H1 (cell line): ENCODE data around the gene ST3GAL3. TPM values are rescaled to one million over a fixed set of nuclear protein-coding genes. Genes with fewer than 3 reads are reported as not detected.

Experiments used
- CTCF ChIA-PET: fragments of 300-600 bp; sonication (Branson Sonifier 250); formaldehyde crosslinking; loops from one replicate; lab custom pipeline; 2021; ENCODE audit not compliant: partially characterized antibody; lab: Charles Lee
- POLR2A ChIA-PET: fragments of 300-600 bp; sonication (Branson Sonifier 250); formaldehyde crosslinking; loops from one replicate; lab custom pipeline; 2021; ENCODE audit warnings: inconsistent platforms; ENCODE audit not compliant: partially characterized antibody; lab: Charles Lee
- DNase-seq, 2 experiments: peaks; one replicate each; pipeline versions ENCODE4 v3.0.0 to v3.0.0-alpha.2; 2010 to 2022; ENCODE audit warnings: low spot score in 2 of 2, low read depth in 1 of 2, mixed read lengths in 1 of 2
- FAIRE-seq: peaks from 2 replicates; lab custom pipeline; 2011; peaks lifted over from hg19 to GRCh38; lab: Jason Lieb, UNC
- H2AFZ ChIP-seq: 2 replicates; pipeline ENCODE4 v1.8.1; 2012; ENCODE audit warnings: low read length, inconsistent platforms
- H2AK5ac ChIP-seq: 2 replicates; pipeline ENCODE4 v1.6.1; 2013; ENCODE audit warnings: low read depth, low read length
- H2BK120ac ChIP-seq: replicated peaks from 2 replicates; pipeline ENCODE3; 2013; ENCODE audit warnings: low read depth, low read length, inconsistent platforms
- H2BK12ac ChIP-seq: 2 replicates; pipeline ENCODE4 v1.6.1; 2013; ENCODE audit warnings: low read depth, low read length
- H2BK15ac ChIP-seq: 2 replicates; pipeline ENCODE4 v1.6.1; 2013; ENCODE audit warnings: low read length
- H2BK20ac ChIP-seq: 2 replicates; pipeline ENCODE4 v1.6.1; 2013; ENCODE audit warnings: low read length
- H2BK5ac ChIP-seq: 2 replicates; pipeline ENCODE4 v1.6.1; 2013; ENCODE audit warnings: low read depth, low read length
- H3K14ac ChIP-seq: 2 replicates; pipeline ENCODE4 v1.6.1; 2013; ENCODE audit warnings: inconsistent platforms; ENCODE audit not compliant: insufficient read length
- H3K18ac ChIP-seq: 2 replicates; pipeline ENCODE4 v1.6.1; 2013; ENCODE audit warnings: low read length; ENCODE audit errors: extremely low read depth
- H3K23ac ChIP-seq: 2 replicates; pipeline ENCODE4 v1.6.1; 2013; ENCODE audit warnings: inconsistent platforms; ENCODE audit not compliant: insufficient read length
- H3K23me2 ChIP-seq: 2 replicates; pipeline ENCODE4 v1.6.1; 2013; ENCODE audit warnings: low read depth, low read length
- H3K27ac ChIP-seq: 2 replicates; pipeline ENCODE4 v1.6.1; 2011; ENCODE audit warnings: low read depth, low read length, inconsistent platforms
- H3K27me3 ChIP-seq, 4 experiments: replicated peaks in 1 of 4; 1 replicate in 1 of 4; 2 replicates in 3 of 4; pipeline versions ENCODE4 v1.6.1 to v1.8.1; 2011 to 2013; ENCODE audit warnings: low read length in 3 of 4, mild to moderate bottlenecking in 3 of 4, inconsistent platforms in 2 of 4, mixed read lengths in 2 of 4, moderate library complexity in 1 of 4; ENCODE audit not compliant: control insufficient read depth in 3 of 4, insufficient read depth in 3 of 4; ENCODE audit errors: extremely low read depth in 1 of 4
- H3K36me3 ChIP-seq, 4 experiments: 2 replicates each; pipeline versions ENCODE4 v1.6.1 to v1.8.1; 2011 to 2013; ENCODE audit warnings: mild to moderate bottlenecking in 4 of 4, low read length in 3 of 4, moderate library complexity in 2 of 4, control low read depth in 1 of 4, inconsistent platforms in 1 of 4; ENCODE audit not compliant: insufficient read depth in 4 of 4, control insufficient read depth in 2 of 4
- H3K4ac ChIP-seq: replicated peaks from 2 replicates; pipeline ENCODE3; 2013; ENCODE audit warnings: low read length, low read depth, mixed read lengths, inconsistent platforms; ENCODE audit not compliant: insufficient read length
- H3K4me1 ChIP-seq, 4 experiments: replicated peaks in 1 of 4; 1 replicate in 1 of 4; 2 replicates in 3 of 4; pipeline versions ENCODE4 v1.6.1 to v1.8.1; 2011 to 2013; ENCODE audit warnings: low read length in 3 of 4, inconsistent platforms in 2 of 4, mixed read lengths in 1 of 4; ENCODE audit not compliant: insufficient read depth in 4 of 4, control insufficient read depth in 3 of 4
- H3K4me2 ChIP-seq, 2 experiments: 2 replicates each; pipeline versions ENCODE4 v1.6.1 to v1.8.1; 2011 to 2013; ENCODE audit warnings: low read depth in 2 of 2, low read length in 2 of 2, control low read depth in 1 of 2, inconsistent platforms in 1 of 2, mild to moderate bottlenecking in 1 of 2; ENCODE audit not compliant: insufficient read depth in 1 of 2
- H3K4me3 ChIP-seq, 4 experiments: fragments of 200-600, 300-600 bp in 1 of 4; sonication (generic), shearing (Covaris generic), sonication (Bioruptor Twin) in 1 of 4; 2 replicates each; pipeline versions ENCODE4 v1.5.1 to v1.8.1; 2011 to 2016; ENCODE audit warnings: low read length in 4 of 4, low read depth in 3 of 4, control low read depth in 2 of 4, inconsistent platforms in 2 of 4, mild to moderate bottlenecking in 2 of 4, mixed read lengths in 1 of 4, moderate library complexity in 1 of 4; ENCODE audit not compliant: insufficient read depth in 2 of 4; ENCODE audit errors: extremely low read depth in 1 of 4
- H3K56ac ChIP-seq: replicated peaks from 2 replicates; pipeline ENCODE3; 2013; ENCODE audit warnings: low read depth, mild to moderate bottlenecking, mixed read lengths, low read length, inconsistent platforms; ENCODE audit not compliant: insufficient read length
- H3K79me1 ChIP-seq: 2 replicates; pipeline ENCODE4 v1.6.1; 2013; ENCODE audit warnings: low read depth, low read length, control low read depth
- H3K79me2 ChIP-seq, 2 experiments: 2 replicates each; pipeline versions ENCODE4 v1.6.1 to v1.8.1; 2012 to 2013; ENCODE audit warnings: low read length in 2 of 2, mild to moderate bottlenecking in 2 of 2, inconsistent platforms in 1 of 2; ENCODE audit not compliant: insufficient read depth in 2 of 2, control insufficient read depth in 1 of 2
- H3K9ac ChIP-seq, 4 experiments: replicated peaks in 1 of 4; 1 replicate in 1 of 4; 2 replicates in 3 of 4; pipeline versions ENCODE4 v1.6.1 to v1.8.1; 2011 to 2013; ENCODE audit warnings: low read depth in 3 of 4, low read length in 3 of 4, control low read depth in 2 of 4, mild to moderate bottlenecking in 2 of 4, moderate library complexity in 2 of 4, inconsistent platforms in 1 of 4; ENCODE audit errors: extremely low read depth in 1 of 4
- H3K9me3 ChIP-seq, 2 experiments: 2 replicates each; pipeline versions ENCODE4 v1.6.1 to v1.8.1; 2012 to 2013; ENCODE audit warnings: mild to moderate bottlenecking in 2 of 2, moderate library complexity in 2 of 2, control low read depth in 1 of 2, inconsistent platforms in 1 of 2, low read depth in 1 of 2, low read length in 1 of 2, mixed read lengths in 1 of 2; ENCODE audit not compliant: insufficient read depth in 2 of 2
- H4K20me1 ChIP-seq, 2 experiments: replicated peaks in 1 of 2; 2 replicates each; pipeline versions ENCODE3 to v1.8.1; 2011 to 2013; ENCODE audit warnings: inconsistent platforms in 2 of 2, low read length in 2 of 2, mild to moderate bottlenecking in 1 of 2; ENCODE audit not compliant: insufficient read depth in 2 of 2, control insufficient read depth in 1 of 2
- H4K5ac ChIP-seq: 2 replicates; pipeline ENCODE4 v1.6.1; 2013; ENCODE audit warnings: low read length, low read depth, mixed read lengths, inconsistent platforms; ENCODE audit not compliant: insufficient read length
- H4K8ac ChIP-seq: 2 replicates; pipeline ENCODE4 v1.8.0; 2013; ENCODE audit warnings: mild to moderate bottlenecking, moderate library complexity, low read length, inconsistent platforms; ENCODE audit not compliant: insufficient read depth; ENCODE audit errors: extremely low read depth
- H4K91ac ChIP-seq: replicated peaks from 2 replicates; pipeline ENCODE3; 2013; ENCODE audit warnings: low read length, mixed read lengths, inconsistent platforms; ENCODE audit not compliant: insufficient read length
- MAFK ChIP-seq: IDR thresholded peaks from 2 replicates; pipeline ENCODE4 v1.6.1; 2012; ENCODE audit warnings: low read depth, mild to moderate bottlenecking, improper control_type of control experiment, low read length
- RAD21 ChIP-seq, 2 experiments: IDR thresholded peaks in 1 of 2; conservative IDR thresholded peaks in 1 of 2; 2 replicates each; pipeline ENCODE4 v1.6.1; 2011; ENCODE audit warnings: low read depth in 2 of 2, low read length in 2 of 2, improper control_type of control experiment in 1 of 2, inconsistent platforms in 1 of 2, mild to moderate bottlenecking in 1 of 2, moderate library complexity in 1 of 2
- WGBS, 2 experiments: shearing (Covaris generic) in 1 of 2; methylation state at CpG; one replicate each; pipeline versions ENCODE4 v1.1.6 to v1.1.7; 2013 to 2015; ENCODE audit warnings: low lambda C conversion rate in 2 of 2, mixed read lengths in 2 of 2, inconsistent platforms in 1 of 2, low coverage in 1 of 2, missing lambda C conversion rate in 1 of 2; ENCODE audit not compliant: insufficient replicate concordance in 2 of 2, insufficient coverage in 1 of 2, insufficient read length in 1 of 2; ENCODE audit errors: extremely low coverage in 1 of 2, missing lambda C conversion rate in 1 of 2; 5-methylcytosine and 5-hydroxymethylcytosine counted together
- polyA plus RNA-seq, 7 experiments: library from polyadenylated mRNA; depleted of rRNA in 3 of 7; stranded (reverse) in 5 of 7; unstranded in 2 of 7; fragments of >200 nt in 5 of 7; fragments of 200-250 nt in 2 of 7; gene quantifications; 1 replicate in 5 of 7; 2 replicates in 1 of 7; 4 replicates in 1 of 7; pipeline versions ENCODE4 v1.2.1 to v1.2.3, GENCODE V29; 2011 to 2013; ENCODE audit warnings: missing spikeins in 2 of 7, mixed read lengths in 2 of 7
- total RNA-seq: library from RNA; stranded (reverse); fragmentation: NEBNext Ultra II Directional; extraction: Animal tissue kit (Norgen Biotek cat#: 25700); gene quantifications from 2 replicates; pipeline ENCODE4 v1.2.1, GENCODE V29; 2021
- TF ChIP-seq, protein P1 (sequence below), 3 experiments: IDR thresholded peaks; 1 replicate in 2 of 3; 2 replicates in 1 of 3; pipeline versions ENCODE4 v1.5.1 to v1.6.1; 2011; ENCODE audit warnings: low read length in 3 of 3, mild to moderate bottlenecking in 3 of 3, inconsistent platforms in 2 of 3, low read depth in 1 of 3, moderate library complexity in 1 of 3; ENCODE audit not compliant: insufficient read depth in 1 of 3; ENCODE audit errors: control extremely low read depth in 1 of 3

The ST3GAL3 gene
- total and polyA plus RNA-seq, 2 of the 8 experiments (the other 6 are each of a cell fraction or from before 2014, with no cell fraction given), result 6.8 to 7.0 TPM

DNA sequence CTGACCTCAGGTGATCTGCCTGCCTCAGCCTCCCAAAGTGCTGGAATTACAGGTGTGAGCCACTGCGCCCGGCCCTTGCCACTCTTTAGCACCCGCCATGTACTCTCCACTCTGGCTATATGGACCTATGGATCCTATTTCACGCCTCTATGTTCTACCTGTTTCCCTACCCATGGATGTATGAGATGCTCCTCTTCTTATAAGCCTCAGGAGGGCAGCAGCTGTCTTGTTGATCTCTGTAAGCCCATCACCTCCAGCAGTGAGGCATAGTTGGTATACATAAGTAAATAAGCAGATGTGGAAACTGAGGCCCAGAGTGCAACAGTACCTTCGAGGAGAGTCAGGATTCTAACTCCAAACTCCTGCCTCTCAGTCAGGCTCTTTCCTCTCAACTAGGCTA lies 201.5 kb downstream of the ST3GAL3 start:
- Histone ChIP-seq H4K20me1 (no peaks in the 10 kb centered on the region), H3K27ac (no peak overlapping the region), H3K4me3 (no peak overlapping the region), H2AK5ac (no peak overlapping the region), H3K9ac (no peak overlapping the region), H3K56ac (no peak overlapping the region), H2BK120ac (no peak overlapping the region), H3K4me2 (no peak overlapping the region), H2BK5ac (no peak overlapping the region), H3K18ac (no peak overlapping the region), H3K23ac (no peak overlapping the region), H3K79me1 (no peaks in the 10 kb centered on the region), H3K9me3 (no peaks in the 10 kb centered on the region), H2BK15ac (no peak overlapping the region), H3K14ac (no peak overlapping the region), H3K27me3 (no peaks in the 10 kb centered on the region), H4K8ac (no peak overlapping the region), H4K5ac (no peak overlapping the region), H3K23me2 (no peaks in the 10 kb centered on the region; the same call in 1 of the 2 replicates), H4K91ac (no peak overlapping the region), H3K79me2 (no peaks in the 10 kb centered on the region), H3K4me1 (peaks cover 3 to 17% (median 7%) of the 10 kb centered on the region in 4 experiments), H3K4ac (no peak overlapping the region), H2AFZ (no peak overlapping the region), H2BK20ac (no peak overlapping the region), H2BK12ac (no peak overlapping the region), H3K36me3 (no peaks in the 10 kb centered on the region)
- 84% methylated on average over 5 of the region's 5 CpGs; no CpG with 5 or more reads in 1 of the 2 experiments for WGBS, 2 experiments
- TF ChIP-seq, protein P1, sequence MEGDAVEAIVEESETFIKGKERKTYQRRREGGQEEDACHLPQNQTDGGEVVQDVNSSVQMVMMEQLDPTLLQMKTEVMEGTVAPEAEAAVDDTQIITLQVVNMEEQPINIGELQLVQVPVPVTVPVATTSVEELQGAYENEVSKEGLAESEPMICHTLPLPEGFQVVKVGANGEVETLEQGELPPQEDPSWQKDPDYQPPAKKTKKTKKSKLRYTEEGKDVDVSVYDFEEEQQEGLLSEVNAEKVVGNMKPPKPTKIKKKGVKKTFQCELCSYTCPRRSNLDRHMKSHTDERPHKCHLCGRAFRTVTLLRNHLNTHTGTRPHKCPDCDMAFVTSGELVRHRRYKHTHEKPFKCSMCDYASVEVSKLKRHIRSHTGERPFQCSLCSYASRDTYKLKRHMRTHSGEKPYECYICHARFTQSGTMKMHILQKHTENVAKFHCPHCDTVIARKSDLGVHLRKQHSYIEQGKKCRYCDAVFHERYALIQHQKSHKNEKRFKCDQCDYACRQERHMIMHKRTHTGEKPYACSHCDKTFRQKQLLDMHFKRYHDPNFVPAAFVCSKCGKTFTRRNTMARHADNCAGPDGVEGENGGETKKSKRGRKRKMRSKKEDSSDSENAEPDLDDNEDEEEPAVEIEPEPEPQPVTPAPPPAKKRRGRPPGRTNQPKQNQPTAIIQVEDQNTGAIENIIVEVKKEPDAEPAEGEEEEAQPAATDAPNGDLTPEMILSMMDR (IDR thresholded peaks at IDR 0.05; ENCODE audit: control extremely low read depth in 1 of 3, insufficient read depth in 1 of 3, low read depth in 1 of 3, low read length in 3 of 3), result peak in 2 of 3 experiments; percentile 32 to 35; a peak in 2 of 4 replicates
- TF ChIP-seq MAFK (no peak), RAD21 (IDR thresholded peaks at IDR 0.05 in 1 of 2, conservative IDR thresholded peaks at IDR 0.05 in 1 of 2; ENCODE audit: low read depth in 2 of 2, low read length in 2 of 2) (peak; percentile 47 to 66; a peak in 3 of 4 replicates)
- ChIA-PET POLR2A (interaction anchor here (0.6 kb wide), 1 partner anchor 15 kb away, joined by 3 read pairs; no protein-coding TSS in a partner anchor), CTCF (interaction anchor here (1.2 to 11.2 kb wide), 4 partner anchors 13 to 111 kb away, joined by 3 to 126 read pairs (median 3); partner anchors contain the start of gene ARTN)
- FAIRE-seq, result peak; percentile 57
- no peak for DNase-seq
